ENCODE data around the gene GATB. TPM values are rescaled to one million over a fixed set of nuclear protein-coding genes. Genes with fewer than 3 reads are reported as not detected.

GATB gene
- total RNA-seq, 1 experiment from 2014 or later, result 21.2 TPM

- no peak overlapping the region for H3K23ac ChIP-seq (ENCODE audit: insufficient read length, low read depth, low read length)
- H3K14ac ChIP-seq (ENCODE audit: insufficient read depth, low read length), result no peak overlapping the region
- no peaks in the 10 kb centered on the region for H4K20me1 ChIP-seq (ENCODE audit: control insufficient read depth, insufficient read depth, insufficient read length)
- no CpG with 5 or more reads among the region's 1 CpG for whole genome bisulfite sequencing (ENCODE audit: extremely low coverage, insufficient read length, low lambda C conversion rate)
- H3K27ac ChIP-seq (ENCODE audit: insufficient read length, low read depth, low read length), result no peak overlapping the region
- no peak overlapping the region for H2BK15ac ChIP-seq (ENCODE audit: low read depth, low read length)
- H3K56ac ChIP-seq (ENCODE audit: insufficient read length, low read depth, low read length), result no peak overlapping the region
- H3K27me3 Mint-ChIP-seq (ENCODE audit: low read depth), result no peaks in the 10 kb centered on the region
- no peak overlapping the region for H3K9ac ChIP-seq (ENCODE audit: extremely low read depth, insufficient read length, low read length)
- H2AFZ ChIP-seq (ENCODE audit: low read length), result no peak overlapping the region
- no peaks in the 10 kb centered on the region; a peak in 3 of 7 replicates for H3K36me3 Mint-ChIP-seq (ENCODE audit: insufficient read depth in 1 of 3, low read depth in 3 of 3)
- no peaks in the 10 kb centered on the region for H3K27me3 ChIP-seq (ENCODE audit: insufficient read depth, low read length)
- no peak overlapping the region for H2AK5ac ChIP-seq (ENCODE audit: insufficient read length, low read length)
- H3K79me1 ChIP-seq (ENCODE audit: insufficient read depth, low read depth, low read length, poor library complexity, severe bottlenecking), result no peaks in the 10 kb centered on the region
- 0 out of 7 replicates have a peak overlapping the region, but pooled peaks of 1 of the 3 experiments have one; percentile 27 for H3K27ac Mint-ChIP-seq
- no peak overlapping the region for H2BK5ac ChIP-seq (ENCODE audit: insufficient read length, low read length)
- H2BK120ac ChIP-seq (ENCODE audit: low read depth, low read length, poor library complexity, severe bottlenecking), result no peak overlapping the region
- no peaks in the 10 kb centered on the region for H3K9me3 Mint-ChIP-seq
- peaks cover 12 to 20% of the 10 kb centered on the region in 2 experiments for H3K4me1 Mint-ChIP-seq
- no peak overlapping the region for H2BK12ac ChIP-seq (ENCODE audit: insufficient read length, low read depth, low read length)
- TF ChIP-seq CTCF (conservative IDR thresholded peaks at IDR 0.05), result no peak
- H3K4me2 ChIP-seq (ENCODE audit: insufficient read depth, insufficient read length, low read length), result no peak overlapping the region
- no peak overlapping the region for H3K4ac ChIP-seq (ENCODE audit: low read depth, low read length)
- no peak overlapping the region for H3K18ac ChIP-seq (ENCODE audit: insufficient read length, low read depth, low read length)
- H3K79me2 ChIP-seq (ENCODE audit: insufficient read depth, low read length), result no peaks in the 10 kb centered on the region
- DNase-seq, result no peak
- no peaks in the 10 kb centered on the region for H3K23me2 ChIP-seq (ENCODE audit: insufficient read length, low read depth, low read length, poor library complexity, severe bottlenecking)
- H4K8ac ChIP-seq (replicated peaks; ENCODE audit: insufficient read length, low read depth, low read length), result no peak overlapping the region
- H3T11ph ChIP-seq (ENCODE audit: low read length), result no peak overlapping the region
- H4K5ac ChIP-seq (ENCODE audit: insufficient read length, low read depth, low read length), result no peak overlapping the region
- H3K9me3 ChIP-seq (ENCODE audit: control insufficient read depth, low read depth, low read length), result no peaks in the 10 kb centered on the region
- H3K4me1 ChIP-seq (ENCODE audit: insufficient read depth, low read length), result no peaks in the 10 kb centered on the region
- H4K91ac ChIP-seq (ENCODE audit: insufficient read length, low read depth, low read length), result no peak overlapping the region
- H3K4me3 Mint-ChIP-seq, result no peak overlapping the region
- no peak overlapping the region for H2BK20ac ChIP-seq (ENCODE audit: low read depth, low read length, poor library complexity, severe bottlenecking)
These were observed 120.4 kb downstream of the GATB start for GRCh38 chr4:151640381-151640780.

Measured in H9 (cell line).